G401.6 (cell line): ENCODE measurements around the gene WIPF2.
A peak's percentile ranks its signal among the peaks of the same experiment; 100 is the strongest.

Source experiments
- FAIRE-seq: peaks from 2 replicates; lab custom pipeline; 2012; peaks lifted over from hg19 to GRCh38; lab: Jason Lieb, UNC

WIPF2 gene

DNA sequence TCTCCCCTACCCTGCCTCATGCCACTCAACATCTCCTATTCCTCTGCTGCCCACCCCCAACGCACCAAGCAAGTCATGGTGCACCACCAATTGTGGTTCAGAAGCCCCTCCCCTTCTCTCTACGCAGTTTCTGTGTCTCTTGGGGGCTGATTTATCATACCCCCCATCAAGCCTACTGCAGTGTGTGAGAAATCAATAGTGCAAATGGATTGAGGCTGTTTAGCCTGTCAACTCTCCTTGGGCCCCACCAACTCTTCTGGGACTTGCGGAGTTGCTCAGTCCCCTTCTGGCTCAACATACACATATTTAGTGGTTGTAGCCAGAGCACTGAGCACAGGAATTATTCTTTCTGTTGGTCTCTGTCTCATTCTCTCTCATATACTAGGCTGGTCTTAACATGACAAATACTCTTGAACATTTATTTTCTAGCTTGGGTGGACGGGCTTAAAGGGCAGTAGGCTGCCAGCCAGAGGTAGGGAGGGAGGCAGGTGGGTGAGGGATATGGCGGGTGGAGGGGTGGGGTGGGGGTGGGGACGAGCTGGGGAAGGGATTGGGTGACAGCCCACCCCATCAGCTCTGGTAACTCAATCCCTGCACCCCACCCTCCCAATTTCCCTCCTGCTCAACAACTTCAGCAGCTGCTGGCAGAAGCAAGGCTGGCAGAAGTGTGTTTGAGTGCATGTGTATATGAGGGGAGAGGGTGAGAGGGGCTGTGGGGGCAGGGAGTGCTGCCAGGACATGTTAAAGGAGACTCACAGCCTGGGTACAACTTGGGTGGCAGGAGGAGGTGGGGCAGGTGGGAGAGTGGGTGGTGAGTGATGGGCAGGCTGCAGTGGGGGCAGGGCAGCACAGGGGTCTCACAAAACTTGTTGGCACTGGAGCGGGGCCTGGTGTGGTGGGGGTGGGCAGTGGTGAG lies 94.8 kb downstream of the WIPF2 start:
- FAIRE-seq, result no peak

DNA sequence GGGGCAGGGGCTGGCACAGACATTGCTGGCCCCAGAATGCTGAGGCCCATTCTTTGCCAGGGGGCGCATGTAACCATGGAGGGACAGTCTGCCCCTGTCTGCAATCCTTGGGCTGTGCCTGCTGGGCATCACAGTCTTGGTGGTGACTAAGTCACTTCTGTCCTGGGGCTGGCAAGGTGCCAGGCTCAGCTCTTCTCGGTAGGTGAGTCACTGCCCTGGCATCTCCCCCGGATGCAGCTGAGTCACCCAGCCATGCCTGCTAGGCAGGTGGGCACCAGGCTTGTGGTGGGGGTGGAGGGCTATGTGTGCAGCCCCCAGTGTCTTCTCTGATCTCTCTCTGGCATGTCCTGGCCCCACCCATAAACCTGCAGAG lies 95.5 kb downstream of the WIPF2 start:
- FAIRE-seq, result no peak

DNA sequence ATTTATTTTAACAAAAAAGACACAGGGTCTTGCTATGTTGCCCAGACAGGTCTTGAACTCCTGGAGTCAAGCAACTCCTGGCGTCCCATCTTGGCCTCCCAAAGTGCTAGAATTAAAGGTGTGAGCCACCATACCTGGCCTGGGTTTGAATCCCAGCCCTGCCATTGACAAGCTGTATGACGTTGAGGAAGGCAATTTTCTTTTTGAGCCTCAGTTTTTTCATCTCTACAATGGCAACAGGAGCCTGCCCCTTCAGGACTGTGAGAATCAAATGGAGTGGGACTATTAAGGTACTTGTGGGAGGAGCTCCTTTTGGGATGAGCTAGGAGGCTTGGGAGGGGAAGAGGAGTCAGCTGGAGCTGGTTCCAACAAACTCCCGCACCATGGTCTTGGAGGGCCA lies 96.1 kb downstream of the WIPF2 start:
- FAIRE-seq, result no peak

DNA sequence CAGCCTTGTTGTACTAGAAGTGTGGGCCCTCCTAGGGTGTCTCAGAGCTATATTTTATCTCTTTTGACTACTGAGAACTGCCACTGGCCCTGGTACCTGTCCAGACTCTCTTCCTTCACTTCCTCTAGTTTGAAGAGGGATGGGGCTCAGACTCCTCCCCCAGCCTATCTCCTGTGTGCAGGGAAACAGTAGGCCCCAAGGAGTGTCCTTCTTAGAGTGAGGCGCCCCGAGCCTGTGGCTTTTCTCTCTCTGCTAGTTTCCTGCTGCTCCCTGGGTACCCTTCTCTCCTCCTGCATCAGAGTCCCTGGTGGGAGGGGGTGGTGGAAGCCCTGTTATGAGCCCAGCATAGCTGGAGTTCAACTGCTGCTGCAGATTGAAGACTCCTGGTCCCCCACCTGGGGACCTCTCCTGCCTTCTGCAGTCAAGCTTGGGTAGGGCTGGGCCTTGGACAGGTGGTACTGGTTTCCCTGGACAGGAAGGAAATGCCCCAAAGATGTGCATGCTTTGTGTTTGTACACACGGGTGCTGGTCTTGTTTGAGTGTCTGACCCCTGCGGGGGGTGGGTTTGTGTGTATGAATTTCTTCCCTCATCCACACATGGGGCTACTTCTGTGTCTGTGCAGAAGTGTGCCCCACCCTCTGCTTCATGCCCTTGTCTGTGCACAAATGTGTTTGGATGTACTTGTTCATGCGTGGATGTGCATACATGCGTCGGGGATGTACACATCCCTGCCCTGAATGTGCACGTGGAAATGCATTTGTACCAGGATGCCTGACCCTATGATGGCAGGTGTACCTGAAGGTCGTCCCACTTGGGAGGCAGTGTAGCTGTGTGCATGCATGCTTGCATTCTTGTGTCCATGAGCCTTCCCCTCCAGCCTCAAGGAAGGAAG lies 96.8 kb downstream of the WIPF2 start:
- no peak for FAIRE-seq

DNA sequence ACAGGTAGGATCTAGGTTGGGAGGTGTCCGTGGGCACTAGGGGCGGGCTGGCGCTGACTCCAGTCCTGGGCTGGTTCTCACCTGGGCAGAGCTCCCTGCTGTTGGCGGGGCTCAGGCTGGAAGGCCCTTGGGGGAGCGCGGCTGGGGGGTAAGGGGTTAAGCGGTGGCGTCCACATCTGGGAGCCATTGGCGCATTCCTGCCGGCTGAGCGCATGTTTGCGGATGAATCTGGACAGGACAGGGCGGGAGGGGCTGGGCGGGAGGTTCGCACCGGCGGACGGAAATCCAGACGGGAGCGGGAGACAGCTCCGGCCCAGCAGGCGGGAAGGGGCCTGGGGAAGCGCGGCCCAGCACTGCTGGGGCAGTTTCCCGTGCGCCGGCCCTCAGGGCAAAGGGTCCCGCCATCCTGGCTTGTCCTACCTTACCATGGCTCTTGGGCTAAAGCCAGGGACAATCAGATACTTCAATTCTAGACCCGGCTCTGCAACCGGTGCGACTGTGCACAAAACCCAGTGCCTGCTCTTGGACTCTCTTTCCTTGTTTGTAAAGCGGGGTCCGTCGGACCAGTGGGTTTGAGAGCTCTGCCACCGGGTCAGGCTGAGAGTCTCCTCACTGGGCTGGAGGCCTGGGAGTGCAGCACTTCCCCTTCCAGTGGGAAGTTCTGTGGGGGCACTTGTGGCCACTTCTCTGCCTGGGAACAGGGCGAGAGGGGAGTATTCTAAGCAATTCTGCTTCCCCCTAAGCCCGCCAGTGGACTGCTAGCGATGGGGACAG lies 97.7 kb downstream of the WIPF2 start:
- FAIRE-seq, result no peak

DNA sequence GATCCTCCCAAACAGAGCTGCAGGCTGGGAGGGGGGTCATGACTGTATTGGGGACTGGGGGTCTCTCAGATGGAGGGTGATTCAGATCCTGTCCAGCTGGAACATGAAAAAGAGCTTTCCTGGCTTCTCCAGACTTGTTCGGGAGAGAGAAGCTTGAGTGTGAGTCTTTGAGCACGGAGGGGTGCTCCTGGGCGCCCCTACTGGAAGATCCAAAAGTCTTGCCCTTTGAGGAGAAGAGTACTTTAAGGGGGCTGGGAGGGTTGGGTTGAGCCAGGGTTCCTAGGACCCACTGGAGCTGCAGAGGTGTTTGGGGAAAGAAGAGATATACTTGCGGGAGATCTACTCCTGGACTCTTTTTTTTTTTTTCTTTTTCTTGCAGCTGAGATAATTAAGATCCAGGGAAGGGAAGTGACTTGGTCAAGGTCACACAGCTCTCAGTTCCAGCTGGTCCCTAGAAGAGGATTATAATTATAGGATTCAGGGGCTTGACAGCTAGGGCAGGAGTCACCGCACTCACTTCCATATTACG lies 98.3 kb downstream of the WIPF2 start:
- FAIRE-seq, result no peak

DNA sequence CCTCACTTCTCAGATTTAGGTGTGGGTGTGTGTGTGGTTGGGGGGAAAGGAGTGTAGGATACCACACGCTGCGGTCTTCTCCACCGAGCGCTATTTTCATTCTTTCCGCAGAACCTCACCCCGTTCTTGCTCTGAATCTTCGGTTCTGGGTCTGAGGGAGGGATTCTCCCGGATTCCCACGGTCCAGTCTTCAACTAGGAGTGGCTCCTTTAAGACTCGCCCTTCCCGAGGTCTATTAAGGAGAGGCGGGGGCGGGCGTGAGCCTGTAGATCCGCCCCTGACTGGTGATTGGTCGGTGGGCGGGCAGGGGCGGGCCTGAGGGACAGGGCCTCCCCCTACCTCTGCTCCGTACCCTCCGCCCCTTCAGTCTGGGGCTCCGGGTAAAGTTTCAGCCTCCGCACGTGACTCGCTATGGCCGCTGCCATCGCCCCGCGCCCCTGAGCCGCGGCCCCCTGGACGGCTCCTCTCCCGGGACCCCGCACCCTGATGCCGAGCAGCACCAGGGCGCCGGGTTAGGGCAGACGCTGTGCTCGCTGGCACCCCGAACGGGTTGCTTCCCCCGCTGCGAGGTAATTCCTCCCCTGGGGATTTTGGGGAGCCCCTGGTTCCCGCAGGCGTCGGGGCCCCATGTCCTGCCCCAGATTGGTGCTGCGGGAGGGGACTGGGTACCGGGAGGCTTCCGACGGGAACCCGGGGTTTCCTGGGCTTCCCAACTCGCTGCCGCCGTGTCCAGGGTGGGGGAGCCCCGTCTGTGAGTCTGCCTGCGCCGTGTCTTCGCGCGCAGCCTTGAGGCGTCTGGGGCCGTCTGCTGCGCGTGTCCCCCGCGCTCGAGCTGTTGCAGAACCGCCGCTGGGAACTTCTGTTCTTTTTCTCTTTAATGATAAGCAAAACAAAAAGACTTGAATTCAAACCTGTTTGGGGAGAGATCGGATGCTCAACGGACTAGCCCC lies 99.1 kb downstream of the WIPF2 start:
- FAIRE-seq, result peak; percentile 73

DNA sequence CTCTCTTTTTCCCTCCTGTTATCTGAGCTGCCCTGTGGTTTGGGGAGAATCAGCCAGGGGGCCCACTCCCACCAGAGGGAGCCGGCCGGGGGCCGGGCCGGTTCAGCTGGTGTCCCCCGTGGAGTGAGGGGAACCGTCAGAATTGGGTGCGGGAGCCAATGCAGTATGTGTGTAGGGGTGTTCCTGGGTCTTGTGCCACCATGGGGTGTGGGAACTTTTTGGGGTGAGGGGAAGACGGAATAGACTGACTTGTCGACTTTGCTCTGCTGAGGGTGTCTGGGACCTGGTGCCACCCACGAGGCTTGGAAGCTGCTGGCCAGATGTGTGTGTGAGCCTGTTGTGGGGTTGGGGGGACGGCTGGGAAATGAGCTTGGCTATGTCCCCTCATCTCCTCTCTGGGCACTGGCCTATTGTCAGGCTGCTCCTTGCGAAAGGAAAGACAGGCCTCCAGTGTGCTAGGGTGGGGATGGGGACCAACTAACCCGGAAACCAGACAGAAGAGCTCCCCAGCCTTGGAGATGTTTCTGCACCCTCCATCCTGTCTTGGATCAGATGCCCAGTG lies 99.8 kb downstream of the WIPF2 start:
- FAIRE-seq, result no peak

DNA sequence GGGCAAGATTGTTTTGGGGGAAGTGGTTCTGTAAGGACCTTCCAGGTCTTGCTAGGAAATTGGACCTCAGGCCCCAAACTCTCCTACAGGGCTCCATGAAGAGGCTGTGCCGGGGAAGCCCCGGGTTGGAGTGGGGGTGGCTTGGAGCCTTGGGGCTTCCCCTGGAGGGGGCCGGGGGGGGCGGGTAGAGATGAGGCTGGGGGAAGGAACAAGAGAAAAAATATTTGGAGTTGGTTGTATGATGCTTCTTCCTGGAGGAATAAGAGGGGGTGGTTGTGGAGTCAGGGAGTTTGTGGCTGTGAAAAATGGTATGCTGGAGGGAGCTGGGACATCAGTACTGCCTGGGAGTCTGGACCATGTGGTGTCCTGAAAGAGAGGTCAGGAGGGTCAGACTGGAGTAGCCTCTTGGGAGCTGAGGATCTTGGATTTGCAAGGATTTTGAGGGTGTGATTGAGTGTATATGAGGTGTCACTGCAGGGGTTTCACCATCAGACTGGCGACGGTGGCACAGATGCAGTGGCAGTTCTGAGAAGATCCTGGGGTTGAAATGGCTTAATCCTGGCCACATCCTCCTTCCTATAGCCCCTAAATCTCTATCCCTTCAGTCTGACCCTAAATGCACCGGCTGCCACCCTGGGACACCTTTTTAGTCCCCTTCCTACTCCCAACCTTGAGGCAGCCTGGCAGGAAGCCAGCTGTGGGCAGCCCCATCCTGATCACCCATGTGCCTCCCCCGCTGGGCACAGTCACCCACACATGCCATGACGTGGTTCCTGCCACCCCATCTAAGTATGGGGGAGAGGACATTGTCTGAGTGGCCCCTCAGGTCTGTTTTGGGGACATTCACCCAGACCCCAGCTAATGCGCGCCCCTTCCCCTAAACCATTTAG lies 100.8 kb downstream of the WIPF2 start:
- no peak for FAIRE-seq

DNA sequence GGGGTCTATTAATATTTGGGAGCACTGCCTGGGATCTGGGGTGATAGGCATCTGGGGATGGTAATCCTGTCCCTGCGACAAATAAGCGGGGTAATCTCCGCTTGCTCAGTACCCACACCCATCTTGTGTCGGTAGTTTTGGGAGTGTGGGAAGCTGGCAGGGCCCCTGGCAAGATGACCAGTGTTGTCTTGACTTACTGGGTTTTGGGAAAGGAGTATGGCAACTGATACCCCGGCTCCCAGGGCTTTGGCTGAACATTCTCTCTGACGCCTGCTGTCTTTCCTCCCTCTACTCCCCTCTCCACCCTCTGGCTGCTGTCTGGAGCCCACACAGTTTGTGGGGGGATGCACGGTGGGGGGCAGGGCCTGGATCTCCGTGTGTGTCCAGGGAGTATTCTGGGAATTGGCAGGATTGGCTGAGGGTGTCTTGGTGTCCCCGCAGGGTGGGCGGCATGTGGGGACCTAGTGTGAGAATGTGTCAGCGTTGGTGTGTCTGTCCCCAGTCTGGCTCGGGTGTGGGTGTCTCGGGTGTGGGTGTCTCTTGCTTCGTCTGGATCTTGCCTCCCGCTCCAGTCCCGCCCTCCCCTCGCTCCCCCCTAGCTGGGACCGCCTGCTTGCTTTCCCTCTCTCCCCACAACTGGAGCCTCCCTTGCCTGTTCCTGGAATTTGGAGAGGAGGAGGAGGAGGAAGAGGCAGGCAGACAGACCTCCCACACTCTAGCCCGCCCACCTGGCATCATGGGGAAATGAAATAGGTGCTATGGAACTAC lies 101.8 kb downstream of the WIPF2 start:
- no peak for FAIRE-seq

- FAIRE-seq, result no peak
Measured at GRCh38 chr17:40321524-40321929, 102.4 kb downstream of the WIPF2 start.

GRCh38 chr17:40321961-40322357 lies 102.9 kb downstream of the WIPF2 start:
- no peak for FAIRE-seq

- FAIRE-seq, result no peak
Measured at GRCh38 chr17:40322358-40323315, 103.5 kb downstream of the WIPF2 start.

GRCh38 chr17:40323391-40324381 lies 104.6 kb downstream of the WIPF2 start:
- no peak for FAIRE-seq

GRCh38 chr17:40325156-40326013 lies 106.3 kb downstream of the WIPF2 start:
- no peak for FAIRE-seq
